Stimulated activated naive CD8-positive, alpha-beta T cell treated with anti-CD3 and anti-CD28 coated beads, Interleukin-15, amount 100 ng/mL, for 72 hours (primary cell): ENCODE data around the gene SLC35F2.

Experiments
- ATAC-seq: fragments of 150-1000 bp; cut with Tn5 transposase; 2 replicates; pipeline ENCODE4 v1.10.0; 2021; ENCODE audit warnings: mild to moderate bottlenecking, moderate library complexity
- DNase-seq, 2 donors: peaks; one replicate each; pipeline ENCODE4 v3.0.0; 2021 to 2022
- H3K27ac Mint-ChIP-seq, 2 donors: one replicate each; pipeline ENCODE4 v1.8.0; 2022; ENCODE audit warnings: mild to moderate bottlenecking in 2 of 2, mixed read lengths in 2 of 2, moderate library complexity in 2 of 2
- H3K27me3 Mint-ChIP-seq: one replicate; pipeline ENCODE4 v1.8.0; 2022; ENCODE audit warnings: mixed read lengths
- H3K4me1 Mint-ChIP-seq: one replicate; pipeline ENCODE4 v1.8.0; 2022; ENCODE audit warnings: mild to moderate bottlenecking, mixed read lengths
- H3K4me3 Mint-ChIP-seq, 2 donors: one replicate each; pipeline ENCODE4 v1.8.0; 2022; ENCODE audit warnings: mild to moderate bottlenecking in 2 of 2, mixed read lengths in 2 of 2, moderate library complexity in 1 of 2
- H3K9me3 Mint-ChIP-seq, 2 donors: one replicate each; pipeline ENCODE4 v1.8.0; 2022; ENCODE audit warnings: mixed read lengths in 2 of 2

SLC35F2 gene

GRCh38 chr11:107819361-107820014 is 39.1 kb downstream of the SLC35F2 start:
- Mint-ChIP-seq H3K4me1 (peaks cover 19% of the 10 kb centered on the region), H3K27me3 (no peaks in the 10 kb centered on the region), H3K9me3 (no peaks in the 10 kb centered on the region), H3K27ac (peak overlapping the region; percentile 30 to 58), H3K4me3 (no peak overlapping the region)
- peak; percentile 50 for ATAC-seq
- DNase-seq, result no peak

DNA sequence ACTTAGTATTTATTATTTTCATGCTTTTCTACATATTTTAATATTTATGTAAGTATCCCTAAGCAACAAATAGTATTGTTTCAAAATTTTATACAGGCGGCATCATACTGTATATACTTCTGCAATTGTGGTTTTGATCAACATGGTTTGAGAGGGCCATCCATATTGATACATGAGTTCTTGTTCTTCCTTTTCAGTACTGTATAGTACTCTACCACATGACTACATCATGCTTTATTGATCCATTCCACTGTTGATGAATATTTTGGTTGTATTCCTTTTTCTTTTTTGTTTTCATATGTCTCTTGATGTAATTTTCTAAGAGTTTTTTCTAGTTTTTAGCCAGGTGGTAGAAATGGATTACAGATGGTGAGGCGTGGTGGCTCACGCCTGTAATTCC is 40.1 kb downstream of the SLC35F2 start:
- Mint-ChIP-seq H3K27me3 (no peaks in the 10 kb centered on the region), H3K9me3 (no peaks in the 10 kb centered on the region), H3K4me3 (no peak overlapping the region), H3K27ac (peak overlapping the region in 1 of 2 donors; percentile 88), H3K4me1 (peaks cover 13% of the 10 kb centered on the region)
- no peak for DNase-seq
- no peak for ATAC-seq

GRCh38 chr11:107816028-107816427 is 42.6 kb downstream of the SLC35F2 start:
- DNase-seq (no peak), ATAC-seq (no peak)
- Mint-ChIP-seq H3K27me3 (no peaks in the 10 kb centered on the region), H3K4me3 (no peak overlapping the region), H3K27ac (no peak overlapping the region), H3K4me1 (peaks cover 13% of the 10 kb centered on the region), H3K9me3 (no peaks in the 10 kb centered on the region)

- Mint-ChIP-seq H3K4me1 (no peaks in the 10 kb centered on the region), H3K9me3 (no peaks in the 10 kb centered on the region), H3K27me3 (no peaks in the 10 kb centered on the region), H3K4me3 (no peak overlapping the region), H3K27ac (no peak overlapping the region)
- ATAC-seq (no peak), DNase-seq (no peak)
Measured at GRCh38 chr11:107810875-107811274, 47.7 kb downstream of the SLC35F2 start.

DNA sequence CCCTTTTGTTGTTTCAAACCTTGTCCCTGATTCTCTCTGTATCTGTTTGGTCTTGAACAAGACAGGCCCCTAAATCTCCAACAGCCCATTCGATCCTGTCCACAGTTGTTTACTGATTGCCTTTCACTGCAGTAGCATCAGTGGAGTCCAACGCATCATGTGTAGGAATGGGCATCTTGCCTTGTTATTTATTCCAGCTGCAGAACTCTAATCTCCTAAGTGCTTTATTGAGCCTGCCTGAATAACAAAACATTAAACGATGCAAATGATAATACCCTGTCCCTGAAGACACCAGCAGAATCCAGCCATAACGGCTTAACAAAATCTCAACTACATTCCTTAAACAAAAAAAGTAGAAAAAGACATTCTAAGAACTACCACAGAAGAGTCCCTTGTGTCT is 50.1 kb downstream of the SLC35F2 start:
- DNase-seq, result no peak

GRCh38 chr11:107804971-107805370 is 53.6 kb downstream of the SLC35F2 start:
- Mint-ChIP-seq H3K27me3 (no peaks in the 10 kb centered on the region), H3K27ac (no peak overlapping the region), H3K4me1 (no peaks in the 10 kb centered on the region), H3K4me3 (no peak overlapping the region), H3K9me3 (no peaks in the 10 kb centered on the region)
- DNase-seq, result no peak
- no peak for ATAC-seq

More for the DNA sequence above, 50.1 kb downstream of the SLC35F2 start:
- H3K4me1 Mint-ChIP-seq, result no peaks in the 10 kb centered on the region
- no peaks in the 10 kb centered on the region for H3K27me3 Mint-ChIP-seq
- H3K9me3 Mint-ChIP-seq, result no peaks in the 10 kb centered on the region
- no peak for ATAC-seq
- H3K27ac Mint-ChIP-seq, result no peak overlapping the region
- H3K4me3 Mint-ChIP-seq, result no peak overlapping the region

- ATAC-seq (no peak), DNase-seq (no peak)
- no peaks in the 10 kb centered on the region for H3K4me1 Mint-ChIP-seq
- no peak overlapping the region for H3K27ac Mint-ChIP-seq
- H3K9me3 Mint-ChIP-seq, result no peaks in the 10 kb centered on the region
- H3K27me3 Mint-ChIP-seq, result no peaks in the 10 kb centered on the region
- no peak overlapping the region for H3K4me3 Mint-ChIP-seq
Measured at GRCh38 chr11:107804211-107804610, 54.4 kb downstream of the SLC35F2 start.

DNA sequence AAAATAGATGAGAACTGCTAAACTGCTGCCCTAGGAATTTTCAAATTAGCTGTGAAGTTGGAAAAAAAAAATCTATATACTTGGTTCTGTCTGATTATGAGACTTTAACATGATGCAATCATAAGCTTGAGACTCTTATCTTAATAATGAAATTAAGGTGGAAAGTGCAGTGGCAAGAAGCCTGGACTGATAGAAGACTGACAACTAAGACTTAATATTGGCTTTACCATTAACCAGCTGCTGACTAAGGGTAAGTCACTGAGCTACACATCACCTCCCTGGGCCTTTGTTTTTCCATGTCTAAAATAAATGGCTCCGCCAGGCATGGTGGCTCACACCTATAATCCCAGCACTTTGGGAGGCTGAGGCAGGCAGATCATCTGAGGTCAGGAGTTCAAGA is 56.9 kb downstream of the SLC35F2 start:
- H3K4me1 Mint-ChIP-seq, result no peaks in the 10 kb centered on the region
- DNase-seq (no peak), ATAC-seq (no peak)
- no peaks in the 10 kb centered on the region for H3K9me3 Mint-ChIP-seq
- H3K27ac Mint-ChIP-seq, result no peak overlapping the region
- no peak overlapping the region for H3K4me3 Mint-ChIP-seq
- H3K27me3 Mint-ChIP-seq, result no peaks in the 10 kb centered on the region

DNA sequence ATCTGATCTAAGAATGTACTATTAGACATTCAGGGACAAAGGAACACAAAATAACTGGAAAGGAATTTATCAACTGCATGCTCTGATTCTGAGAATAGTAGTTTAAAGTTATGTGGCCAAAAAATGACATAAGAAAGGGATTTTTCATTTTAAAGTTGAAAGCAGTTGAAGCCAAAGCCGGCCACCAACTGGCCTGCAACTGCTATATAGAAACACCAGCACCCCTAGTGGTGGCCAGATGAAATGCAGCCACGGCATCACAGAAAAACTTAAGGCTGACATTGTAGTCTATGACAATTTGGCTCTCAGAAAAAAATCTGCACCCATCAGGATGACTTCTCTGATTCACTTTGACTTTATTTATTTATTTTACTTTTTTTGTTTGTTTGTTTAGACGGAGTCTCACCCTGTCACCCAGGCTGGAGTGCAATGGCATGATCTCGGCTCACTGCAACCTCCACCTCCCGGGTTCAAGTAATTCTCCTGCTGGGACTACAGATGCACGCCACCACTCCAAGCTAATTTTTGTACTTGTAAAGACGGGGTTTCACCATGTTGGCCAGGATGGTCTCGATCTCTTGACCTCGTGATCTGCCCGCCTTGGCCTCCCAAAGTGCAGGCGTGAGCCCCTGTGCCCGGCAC is 59.2 kb downstream of the SLC35F2 start:
- ATAC-seq, result peak; percentile 66
- no peak overlapping the region for H3K27ac Mint-ChIP-seq

GRCh38 chr11:107792049-107792443 is 66.5 kb downstream of the SLC35F2 start:
- H3K4me3 Mint-ChIP-seq, result no peak overlapping the region
- no peaks in the 10 kb centered on the region for H3K27me3 Mint-ChIP-seq
- ATAC-seq (no peak), DNase-seq (no peak)
- H3K4me1 Mint-ChIP-seq, result peaks cover 12% of the 10 kb centered on the region
- H3K27ac Mint-ChIP-seq, result peak overlapping the region; percentile 27 to 38
- no peaks in the 10 kb centered on the region for H3K9me3 Mint-ChIP-seq

More for the DNA sequence above, 59.2 kb downstream of the SLC35F2 start:
- Mint-ChIP-seq H3K4me1 (no peaks in the 10 kb centered on the region), H3K9me3 (no peaks in the 10 kb centered on the region), H3K4me3 (no peak overlapping the region), H3K27me3 (no peaks in the 10 kb centered on the region)
- DNase-seq, result peak; percentile 56 to 62

DNA sequence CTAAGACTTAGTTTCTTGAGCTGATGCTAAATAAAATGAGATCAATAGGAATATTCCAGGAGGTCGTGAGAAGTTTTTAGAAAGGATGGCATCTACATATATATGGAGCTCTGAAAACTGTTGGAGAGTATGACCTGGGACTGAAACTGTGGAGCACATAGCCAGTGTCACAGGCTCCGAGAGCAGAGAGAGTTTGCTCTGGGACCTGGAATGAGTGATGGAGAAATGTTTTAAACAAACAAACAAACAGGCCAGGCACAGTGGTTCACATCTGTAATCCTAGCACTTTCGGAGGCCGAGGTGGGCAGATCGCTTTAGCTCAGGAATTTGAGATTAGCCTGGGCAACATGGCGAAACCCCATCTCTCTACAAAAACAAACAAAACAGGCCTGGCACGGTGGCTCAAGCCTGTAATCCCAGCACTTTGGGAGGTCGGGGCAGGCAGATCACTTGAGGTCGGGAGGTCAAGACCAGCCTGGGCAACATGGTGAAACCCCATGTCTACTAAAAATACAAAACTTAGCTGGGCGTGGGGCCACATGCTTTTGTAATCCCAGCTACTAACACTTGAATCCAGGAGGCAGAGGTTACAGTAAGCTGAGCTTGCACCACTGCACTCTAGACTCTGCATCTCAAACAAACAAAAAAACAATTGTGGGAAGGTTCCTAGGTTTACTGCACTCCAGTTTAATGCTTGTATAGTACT is 67.1 kb downstream of the SLC35F2 start:
- Mint-ChIP-seq H3K4me3 (no peak overlapping the region), H3K9me3 (no peaks in the 10 kb centered on the region), H3K27me3 (no peaks in the 10 kb centered on the region), H3K4me1 (peaks cover 12% of the 10 kb centered on the region), H3K27ac (peak overlapping the region in 1 of 2 donors; percentile 15)
- ATAC-seq, result no peak
- no peak for DNase-seq

DNA sequence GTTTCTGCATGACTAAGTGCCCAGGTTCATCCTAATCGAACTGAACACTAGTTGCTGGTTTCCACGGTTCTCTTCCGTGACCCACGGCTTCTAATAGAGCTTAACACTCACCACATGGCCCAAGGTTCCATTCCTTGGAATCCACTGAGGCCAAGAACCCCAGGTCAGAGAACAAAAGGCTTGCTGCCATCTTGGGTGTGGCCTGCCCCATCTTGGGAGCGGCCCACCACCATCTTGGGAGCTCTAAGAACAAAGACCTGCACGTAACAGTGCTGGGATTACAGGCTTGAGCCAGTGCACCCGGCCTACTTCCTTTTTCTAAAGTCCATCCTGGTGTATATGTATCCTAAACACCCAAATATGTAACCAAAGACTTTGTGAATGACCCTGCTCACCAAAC is 68.8 kb downstream of the SLC35F2 start:
- Mint-ChIP-seq H3K9me3 (no peaks in the 10 kb centered on the region), H3K4me3 (no peak overlapping the region), H3K4me1 (peaks cover 12% of the 10 kb centered on the region), H3K27ac (no peak overlapping the region), H3K27me3 (no peaks in the 10 kb centered on the region)
- ATAC-seq (no peak), DNase-seq (no peak)

DNA sequence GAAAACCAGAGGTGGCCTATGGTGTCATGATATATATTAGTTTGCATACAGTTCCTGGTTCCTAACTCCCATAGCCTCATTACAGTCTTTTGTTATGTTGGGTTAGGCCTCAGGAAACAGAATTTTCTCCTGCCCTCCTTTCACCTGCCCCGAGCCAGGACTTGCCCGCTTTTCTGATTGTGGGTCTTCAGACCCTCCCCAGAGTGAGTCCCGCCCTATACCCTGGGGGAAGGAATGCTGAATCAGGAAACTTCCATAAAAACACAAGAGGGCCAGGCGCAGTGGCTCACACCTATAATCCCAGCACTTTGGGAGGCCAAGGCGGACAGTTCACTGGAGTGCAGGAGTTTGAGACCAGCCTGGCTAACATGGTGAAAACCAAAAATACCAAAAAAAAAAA is 70.9 kb downstream of the SLC35F2 start:
- Mint-ChIP-seq H3K4me3 (no peak overlapping the region), H3K4me1 (peaks cover 12% of the 10 kb centered on the region), H3K27ac (no peak overlapping the region), H3K27me3 (no peaks in the 10 kb centered on the region), H3K9me3 (no peaks in the 10 kb centered on the region)
- DNase-seq (no peak), ATAC-seq (no peak)

DNA sequence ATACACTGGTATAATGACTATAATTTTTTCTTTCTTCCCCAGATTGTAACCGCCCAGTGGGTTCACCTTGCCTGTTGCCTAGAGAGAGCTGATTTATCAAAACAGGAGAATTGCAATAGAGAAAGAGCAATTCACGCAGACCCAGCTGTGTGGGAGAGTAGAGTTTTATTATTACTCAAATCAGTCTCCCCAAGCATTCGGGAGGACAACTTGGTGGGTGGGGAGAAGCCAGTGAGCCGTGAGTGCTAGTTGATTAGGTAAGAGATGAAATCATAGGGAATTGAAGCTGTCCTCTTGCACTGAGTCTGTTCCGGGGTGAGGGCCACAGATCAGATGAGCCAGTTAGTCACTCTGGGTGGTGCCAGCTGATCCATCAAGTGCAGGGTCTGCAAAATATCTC is 73.2 kb downstream of the SLC35F2 start:
- no peaks in the 10 kb centered on the region for H3K9me3 Mint-ChIP-seq
- H3K27me3 Mint-ChIP-seq, result no peaks in the 10 kb centered on the region
- ATAC-seq (peak; percentile 62), DNase-seq (peak in 1 of 2 donors; percentile 18)
- H3K4me3 Mint-ChIP-seq, result no peak overlapping the region
- no peaks in the 10 kb centered on the region for H3K4me1 Mint-ChIP-seq
- peak overlapping the region in 1 of 2 donors; percentile 9 for H3K27ac Mint-ChIP-seq

DNA sequence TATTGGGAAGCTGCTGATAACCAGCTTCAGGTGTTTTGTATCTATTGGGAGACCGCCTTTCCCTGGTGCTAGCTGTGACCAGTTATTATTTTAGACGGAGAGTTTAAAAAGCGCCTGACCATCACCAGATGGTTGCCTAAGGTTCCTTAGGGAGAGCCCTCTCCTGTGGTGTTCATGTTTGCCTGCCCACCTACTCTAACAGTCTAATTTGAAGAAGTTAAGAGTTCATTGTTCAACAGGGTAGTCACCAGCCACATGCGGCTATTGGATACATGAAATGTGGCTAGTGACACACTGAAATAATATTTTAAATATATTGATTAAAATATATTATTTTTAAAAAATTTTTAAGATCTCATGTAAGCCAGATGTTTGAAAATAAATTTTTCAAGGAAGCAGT is 75.5 kb downstream of the SLC35F2 start:
- H3K27ac Mint-ChIP-seq, result peak overlapping the region in 1 of 2 donors; percentile 27
- H3K4me3 Mint-ChIP-seq, result no peak overlapping the region
- ATAC-seq, result no peak
- peaks cover 8% of the 10 kb centered on the region for H3K27me3 Mint-ChIP-seq
- no peaks in the 10 kb centered on the region for H3K9me3 Mint-ChIP-seq
- no peak for DNase-seq
- no peaks in the 10 kb centered on the region for H3K4me1 Mint-ChIP-seq

GRCh38 chr11:107780775-107781174 is 77.8 kb downstream of the SLC35F2 start:
- Mint-ChIP-seq H3K4me1 (no peaks in the 10 kb centered on the region), H3K27ac (no peak overlapping the region), H3K27me3 (peaks cover 8% of the 10 kb centered on the region), H3K4me3 (no peak overlapping the region), H3K9me3 (no peaks in the 10 kb centered on the region)
- DNase-seq (no peak), ATAC-seq (no peak)
